ENCODE data around the gene SARDH. TPM values are rescaled to one million over a fixed set of nuclear protein-coding genes. Genes with fewer than 3 reads are reported as not detected.

SARDH gene
- total RNA-seq, 2 experiments from 2014 or later = 2.3 to 2.7 TPM

DNA sequence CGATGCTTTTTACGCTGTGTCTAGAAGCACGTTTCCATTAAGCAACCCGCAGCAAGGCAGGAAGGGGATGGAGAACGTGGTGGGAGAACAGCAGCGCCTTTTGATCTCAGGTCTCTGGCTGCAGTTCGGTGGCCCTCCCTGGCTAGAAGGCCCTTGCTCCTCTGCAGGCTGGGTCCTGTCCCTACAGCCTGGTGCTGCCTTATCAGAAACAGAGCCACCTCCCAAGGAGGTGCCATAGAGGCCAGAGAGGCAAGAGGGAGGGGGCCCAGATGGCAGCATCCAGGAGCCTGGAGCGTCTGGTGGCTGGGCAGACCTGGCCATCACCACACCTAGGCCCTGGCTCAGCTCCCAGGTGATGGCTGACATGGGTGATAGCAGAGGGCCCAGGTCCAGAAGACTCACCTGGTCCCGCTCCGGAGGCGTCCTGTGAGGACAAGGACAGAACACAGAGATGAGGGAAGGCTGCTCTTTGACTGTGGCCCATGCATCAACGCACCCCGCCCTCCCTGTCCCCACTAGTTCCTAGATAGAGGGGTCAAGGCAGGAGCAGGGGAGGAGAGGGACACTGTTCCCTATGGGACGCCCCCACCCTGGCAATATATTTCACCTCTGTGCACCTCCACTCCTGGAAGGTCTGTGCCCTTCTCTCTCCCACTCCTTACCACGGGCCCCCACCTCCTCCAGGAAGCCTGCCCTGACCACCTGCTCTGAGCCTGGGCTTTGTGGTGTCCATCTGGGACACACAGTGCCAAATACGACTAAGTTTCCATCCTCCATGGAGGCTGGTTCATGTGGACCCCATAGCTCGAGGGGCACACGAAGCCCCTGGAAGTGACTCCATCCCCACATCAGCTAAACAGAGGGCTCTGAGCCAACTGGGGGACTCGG lies 41.6 kb upstream of the SARDH start:
- Mint-ChIP-seq H3K36me3 (no peaks in the 10 kb centered on the region), H3K9me3 (no peaks in the 10 kb centered on the region), H3K4me1 (no peaks in the 10 kb centered on the region), H3K27ac (peak overlapping the region; percentile 23), H3K27me3 (no peaks in the 10 kb centered on the region), H3K4me3 (no peak overlapping the region)
- no peak for DNase-seq

DNA sequence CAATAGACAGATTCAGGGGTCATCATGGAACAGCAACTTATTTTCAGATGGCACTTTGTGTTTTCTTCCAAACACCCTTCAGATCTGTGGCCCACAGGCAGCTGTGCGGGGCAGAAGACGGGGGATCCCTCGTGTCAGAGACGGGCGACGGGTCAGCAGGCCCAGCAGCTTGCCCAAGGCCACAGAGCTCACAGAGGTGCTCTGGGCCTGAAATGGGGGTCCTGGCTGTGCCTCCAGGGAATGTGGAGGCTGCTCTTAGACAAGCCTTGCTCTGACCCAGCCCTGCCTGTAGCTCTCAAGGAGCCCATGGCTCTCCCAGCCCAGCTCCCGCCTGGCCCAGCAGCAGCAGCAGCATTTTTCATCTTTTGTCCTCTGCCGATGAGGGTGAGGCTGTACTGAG lies 40.9 kb upstream of the SARDH start:
- no peak for DNase-seq
- Mint-ChIP-seq H3K4me3 (no peak overlapping the region), H3K9me3 (no peaks in the 10 kb centered on the region), H3K27me3 (no peaks in the 10 kb centered on the region), H3K36me3 (no peaks in the 10 kb centered on the region), H3K4me1 (no peaks in the 10 kb centered on the region), H3K27ac (no peak overlapping the region)

DNA sequence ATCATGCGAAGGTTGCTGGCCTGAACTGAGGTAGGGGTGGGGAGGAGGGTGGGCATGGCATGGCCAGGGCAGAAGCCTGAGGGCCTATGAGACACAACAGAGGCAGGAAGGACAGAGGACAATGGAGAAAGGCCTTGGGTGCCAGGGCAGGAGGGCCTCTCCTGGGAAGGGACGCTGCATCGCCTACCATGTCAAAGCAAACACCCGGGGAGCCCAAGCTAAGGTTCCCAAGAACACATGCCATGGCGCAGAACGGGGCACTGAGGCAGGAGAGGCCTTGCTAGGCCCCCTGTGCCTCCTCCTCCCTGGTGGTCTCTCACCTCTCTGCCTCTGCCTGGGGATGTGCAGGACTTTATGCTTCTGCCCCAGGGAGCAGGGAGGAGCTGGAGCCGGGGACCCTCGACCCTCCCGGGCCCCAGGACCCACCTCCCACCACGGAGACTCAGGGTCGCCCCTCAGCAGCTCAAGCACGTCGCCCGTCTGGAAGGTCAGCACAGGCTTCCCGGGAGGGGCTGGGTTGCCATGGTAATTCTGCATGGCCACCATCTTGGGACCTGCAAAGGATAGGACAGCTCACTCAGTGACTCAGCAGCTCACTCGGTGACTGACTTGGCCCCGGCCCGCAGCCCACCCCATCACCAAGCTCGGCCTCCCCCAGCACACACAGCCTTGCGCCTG lies 40.3 kb upstream of the SARDH start:
- no peaks in the 10 kb centered on the region for H3K9me3 Mint-ChIP-seq
- DNase-seq = no peak
- no peak overlapping the region for H3K27ac Mint-ChIP-seq
- H3K27me3 Mint-ChIP-seq = no peaks in the 10 kb centered on the region
- no peak overlapping the region for H3K4me3 Mint-ChIP-seq
- no peaks in the 10 kb centered on the region for H3K4me1 Mint-ChIP-seq
- no peaks in the 10 kb centered on the region for H3K36me3 Mint-ChIP-seq

DNA sequence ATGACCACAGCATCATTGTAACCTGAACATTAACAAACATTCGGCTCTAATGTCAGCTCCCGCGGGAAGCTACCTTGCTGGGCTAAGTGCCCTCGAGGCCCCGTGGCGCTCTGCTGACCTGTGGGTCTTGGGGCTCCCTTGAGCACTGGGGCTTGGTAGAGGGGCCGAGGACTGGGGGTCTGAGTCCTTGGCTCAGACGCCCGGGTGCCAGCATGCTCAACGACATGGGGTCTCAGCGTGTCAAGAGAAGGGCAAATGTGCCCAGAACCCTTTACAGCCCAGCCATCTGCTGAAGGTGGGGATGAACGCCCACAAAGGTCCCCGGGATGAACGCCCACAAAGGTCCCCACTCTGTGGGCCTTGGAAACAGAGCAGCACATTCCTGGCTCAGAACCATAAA lies 39.7 kb upstream of the SARDH start:
- Mint-ChIP-seq H3K9me3 (no peaks in the 10 kb centered on the region), H3K27ac (no peak overlapping the region), H3K4me3 (no peak overlapping the region), H3K36me3 (no peaks in the 10 kb centered on the region), H3K27me3 (no peaks in the 10 kb centered on the region), H3K4me1 (no peaks in the 10 kb centered on the region)
- no peak for DNase-seq

DNA sequence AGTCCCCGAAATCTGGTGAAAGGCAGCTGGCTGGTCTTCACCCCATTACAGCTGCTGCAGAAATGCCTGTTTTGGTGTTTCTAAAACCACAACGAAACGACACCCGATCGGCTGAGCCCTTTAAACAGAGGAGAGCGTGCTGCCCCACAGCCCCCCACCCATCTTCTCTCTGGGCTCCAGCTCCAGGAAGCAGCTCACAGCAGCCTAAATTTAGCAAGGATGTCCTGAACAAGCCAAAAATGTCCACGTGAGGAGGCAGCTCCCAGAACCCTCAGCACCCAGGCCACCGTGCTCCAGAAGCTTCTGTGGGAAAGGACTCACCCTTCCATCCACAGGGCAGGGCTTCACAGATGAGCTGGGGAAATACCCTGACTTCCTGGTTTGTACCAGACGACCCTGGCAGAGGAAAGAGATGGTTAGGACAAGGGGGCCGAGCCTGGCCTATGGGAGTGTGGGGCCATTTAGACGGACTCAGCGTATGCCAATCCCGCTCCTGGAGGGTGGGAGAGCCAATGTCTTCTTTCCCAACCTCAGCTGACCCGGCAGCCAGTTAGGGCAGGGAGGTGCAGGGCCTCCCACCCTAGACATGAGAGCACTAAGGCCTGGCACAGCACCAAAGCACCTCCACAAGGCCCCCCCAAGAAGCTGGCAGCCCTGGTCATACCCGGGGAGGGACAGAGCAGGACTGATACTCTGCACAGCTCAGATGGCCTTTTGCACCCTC lies 39.1 kb upstream of the SARDH start:
- Mint-ChIP-seq H3K9me3 (no peaks in the 10 kb centered on the region), H3K27me3 (no peaks in the 10 kb centered on the region), H3K27ac (no peak overlapping the region), H3K4me3 (no peak overlapping the region), H3K36me3 (no peaks in the 10 kb centered on the region), H3K4me1 (no peaks in the 10 kb centered on the region)
- no peak for DNase-seq

DNA sequence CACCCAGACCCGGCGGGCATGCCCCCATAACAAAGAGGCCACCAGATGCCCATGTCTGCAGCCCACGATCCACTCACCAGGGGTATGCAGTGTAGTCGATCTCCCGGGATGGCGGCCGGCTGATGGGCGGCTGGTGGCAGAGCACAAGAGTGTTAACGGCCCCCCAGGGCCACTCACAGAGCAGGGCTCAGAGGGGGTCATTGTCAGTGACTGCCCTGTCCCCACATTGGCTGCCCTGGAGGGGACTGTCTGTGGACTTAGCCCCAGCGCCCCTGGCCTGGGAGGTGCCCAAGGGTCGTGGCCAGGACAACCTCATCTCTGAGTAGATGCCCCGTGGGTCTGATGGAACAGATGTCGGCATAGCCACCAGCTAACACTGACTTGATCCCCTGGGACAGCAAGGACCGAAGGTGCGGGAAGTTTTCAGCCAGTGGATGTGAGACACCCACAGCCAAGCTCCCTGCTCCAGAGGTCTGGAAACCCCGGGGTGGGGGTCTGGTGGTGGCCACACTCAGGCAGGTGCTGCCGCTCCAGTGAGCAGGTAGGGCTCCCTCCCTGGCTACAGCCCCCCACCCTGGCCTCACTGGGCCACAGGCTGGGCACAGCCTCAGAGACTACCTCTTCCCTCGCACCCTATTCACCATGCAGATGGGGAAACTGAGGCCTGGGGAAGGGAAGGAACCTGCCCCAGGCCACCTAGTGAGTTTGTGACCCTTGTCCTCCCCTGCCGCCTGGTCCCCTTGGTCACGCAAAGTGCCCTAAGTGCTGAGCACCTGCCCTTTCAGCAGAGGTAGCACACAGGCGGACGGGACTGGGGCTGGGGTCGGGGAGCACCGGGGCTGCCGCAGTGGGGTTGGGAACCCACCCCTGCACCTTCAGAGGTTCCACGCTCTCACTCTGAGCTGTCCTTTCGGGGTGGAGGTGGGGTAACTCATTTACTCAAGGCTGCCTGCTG lies 38.1 kb upstream of the SARDH start:
- no peak overlapping the region for H3K27ac Mint-ChIP-seq
- H3K4me3 Mint-ChIP-seq = no peak overlapping the region
- H3K27me3 Mint-ChIP-seq = no peaks in the 10 kb centered on the region
- no peaks in the 10 kb centered on the region for H3K4me1 Mint-ChIP-seq
- H3K9me3 Mint-ChIP-seq = no peaks in the 10 kb centered on the region
- DNase-seq = no peak
- H3K36me3 Mint-ChIP-seq = no peaks in the 10 kb centered on the region

DNA sequence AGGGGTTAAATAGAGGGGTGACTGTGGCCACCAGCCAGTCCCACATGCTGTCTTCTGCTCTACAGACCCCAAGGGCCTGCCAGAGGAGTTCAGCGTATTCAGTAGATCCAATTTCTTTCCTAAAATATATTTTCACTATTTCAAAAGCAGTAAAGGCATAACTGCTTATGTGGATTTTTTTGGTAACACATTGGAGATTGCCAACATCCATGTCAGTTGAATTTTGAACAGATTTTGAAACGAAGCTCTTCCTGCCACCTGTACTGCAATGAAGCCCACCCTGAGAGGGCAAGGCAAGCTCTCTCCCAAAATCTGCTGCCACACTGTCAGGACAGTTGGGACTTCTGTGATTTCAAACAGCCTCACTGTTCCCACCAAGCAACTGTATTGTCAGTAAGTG lies 37.1 kb upstream of the SARDH start:
- H3K36me3 Mint-ChIP-seq = no peaks in the 10 kb centered on the region
- H3K9me3 Mint-ChIP-seq = no peaks in the 10 kb centered on the region
- H3K27me3 Mint-ChIP-seq = no peaks in the 10 kb centered on the region
- H3K4me1 Mint-ChIP-seq = no peaks in the 10 kb centered on the region
- no peak for DNase-seq
- no peak overlapping the region for H3K27ac Mint-ChIP-seq
- H3K4me3 Mint-ChIP-seq = no peak overlapping the region

DNA sequence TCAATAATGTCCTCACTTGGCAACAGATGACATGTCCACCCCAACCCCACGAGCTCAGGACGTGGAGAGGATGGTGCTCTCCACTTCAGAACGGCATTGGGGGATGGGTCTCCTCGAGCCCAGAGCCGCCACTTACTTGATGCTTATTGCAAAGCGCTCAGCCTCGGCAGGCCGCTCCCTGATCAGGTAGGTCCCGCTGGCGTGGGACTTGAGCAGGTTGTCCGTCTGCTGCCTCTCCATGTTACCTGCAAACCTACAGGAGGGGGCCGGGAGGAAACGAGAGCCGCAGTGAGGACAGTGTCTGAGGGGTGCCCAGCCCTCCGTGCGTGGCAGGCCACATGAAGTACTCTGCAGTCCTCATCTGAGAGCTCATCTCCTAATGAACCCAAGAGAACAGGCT lies 36.6 kb upstream of the SARDH start:
- no peaks in the 10 kb centered on the region for H3K36me3 Mint-ChIP-seq
- no peak overlapping the region for H3K27ac Mint-ChIP-seq
- no peak for DNase-seq
- no peaks in the 10 kb centered on the region for H3K27me3 Mint-ChIP-seq
- no peaks in the 10 kb centered on the region for H3K9me3 Mint-ChIP-seq
- no peak overlapping the region for H3K4me3 Mint-ChIP-seq
- no peaks in the 10 kb centered on the region for H3K4me1 Mint-ChIP-seq

DNA sequence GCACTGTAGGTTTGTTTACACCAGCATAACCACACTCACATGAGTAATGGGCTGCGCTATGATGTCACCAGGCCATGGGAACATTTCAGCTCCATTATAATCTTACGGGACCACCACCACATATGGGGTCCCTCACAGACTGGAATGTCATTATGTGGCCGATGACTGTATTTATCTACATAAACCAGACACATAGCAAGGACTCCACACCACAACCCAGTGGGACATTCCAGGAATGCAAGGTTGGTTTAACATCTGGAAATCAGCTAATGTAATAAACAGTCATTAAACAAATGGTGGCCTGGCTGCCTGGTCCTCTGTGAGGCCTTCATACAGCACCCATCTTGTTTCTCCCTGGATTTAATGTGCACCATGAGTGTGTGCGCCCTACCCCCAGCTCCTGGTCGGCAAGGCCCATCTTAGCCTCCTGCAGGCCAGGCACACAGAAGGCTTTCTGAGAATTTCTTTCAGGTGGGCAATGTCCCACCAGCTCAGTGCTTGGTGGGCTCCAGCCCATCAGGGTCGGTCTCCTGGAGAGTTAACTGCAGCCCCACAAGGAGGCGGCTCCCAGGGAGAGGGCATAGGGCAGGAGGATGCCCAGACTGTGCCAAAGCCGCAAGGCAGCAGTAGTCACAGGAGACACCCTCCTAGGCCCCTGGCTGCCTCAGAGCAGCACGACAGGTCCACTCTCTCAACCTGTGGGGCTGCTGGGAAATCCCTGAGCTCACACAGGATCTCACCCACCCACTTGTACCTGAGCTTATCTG lies 35.9 kb upstream of the SARDH start:
- H3K4me1 Mint-ChIP-seq = no peaks in the 10 kb centered on the region
- H3K36me3 Mint-ChIP-seq = no peaks in the 10 kb centered on the region
- H3K27ac Mint-ChIP-seq = no peak overlapping the region
- DNase-seq = no peak
- no peaks in the 10 kb centered on the region for H3K27me3 Mint-ChIP-seq
- no peak overlapping the region for H3K4me3 Mint-ChIP-seq
- H3K9me3 Mint-ChIP-seq = no peaks in the 10 kb centered on the region

DNA sequence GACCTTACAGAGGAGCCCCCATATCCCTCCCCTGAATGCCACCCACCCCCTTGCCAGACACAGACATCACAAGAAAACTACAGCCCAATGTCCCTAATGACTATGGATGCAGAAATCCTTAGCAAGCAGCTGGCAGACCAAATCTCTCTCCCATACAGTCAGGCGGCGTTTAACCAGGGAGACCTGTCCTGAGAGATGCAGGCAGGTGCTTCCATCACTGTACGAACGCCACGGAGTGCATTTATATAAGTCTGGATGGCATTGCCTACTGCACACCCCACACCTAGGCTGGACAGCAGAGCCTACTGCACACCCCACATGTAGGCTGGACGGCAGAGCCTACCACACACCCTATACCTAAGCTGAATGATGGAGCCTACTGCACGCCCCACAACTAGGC lies 34.4 kb upstream of the SARDH start:
- no peaks in the 10 kb centered on the region for H3K27me3 Mint-ChIP-seq
- no peak overlapping the region for H3K4me3 Mint-ChIP-seq
- DNase-seq = no peak
- H3K27ac Mint-ChIP-seq = no peak overlapping the region
- H3K4me1 Mint-ChIP-seq = no peaks in the 10 kb centered on the region
- H3K36me3 Mint-ChIP-seq = peaks cover 4% of the 10 kb centered on the region
- H3K9me3 Mint-ChIP-seq = no peaks in the 10 kb centered on the region

DNA sequence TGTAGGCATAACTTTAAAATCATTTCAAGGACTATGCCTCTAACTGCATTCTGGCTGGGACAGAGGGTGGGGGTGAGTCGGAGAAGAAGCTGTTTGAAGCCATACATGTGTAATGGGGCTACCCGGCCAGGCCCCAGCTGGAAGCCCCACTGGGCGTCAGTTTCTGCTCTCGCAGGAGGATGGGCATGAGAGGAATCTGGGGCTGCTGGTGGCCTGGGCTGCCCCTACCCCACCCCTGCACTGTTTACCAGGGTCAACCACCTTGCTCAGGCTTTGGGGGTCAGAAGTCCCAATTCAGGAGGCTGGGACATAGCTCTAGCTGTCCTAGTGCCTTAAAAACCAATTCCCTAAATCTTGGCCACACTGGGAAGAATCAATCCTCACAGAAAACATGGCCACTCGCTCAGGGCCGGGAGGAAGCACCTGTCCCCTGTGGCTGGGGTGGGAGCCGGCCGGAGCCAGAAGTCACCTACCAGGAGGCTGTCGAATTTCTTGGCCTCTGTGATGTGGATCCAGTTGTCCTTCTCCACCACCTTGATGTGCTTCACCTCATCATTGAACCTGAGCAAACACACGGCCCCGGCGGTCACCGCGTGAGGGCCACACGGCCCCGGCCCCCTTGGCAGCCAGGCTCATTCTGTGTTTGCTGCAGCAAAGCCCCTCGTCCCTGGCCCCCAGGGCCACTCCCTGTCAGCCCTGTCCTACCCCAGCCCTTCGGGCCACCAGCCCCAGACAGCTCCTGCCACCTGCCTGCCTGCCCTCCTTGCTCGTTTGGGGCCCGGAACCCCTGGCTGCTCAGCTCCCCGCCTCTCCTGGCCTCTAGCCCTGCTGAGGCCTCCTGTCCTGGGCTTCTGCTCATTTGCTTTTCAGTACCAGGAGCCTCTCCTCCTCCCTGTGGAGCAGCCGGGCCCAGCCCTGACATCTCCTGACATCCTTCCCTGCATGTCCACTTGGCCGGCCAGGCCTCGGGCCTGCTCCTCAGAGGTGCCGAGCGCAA lies 33.6 kb upstream of the SARDH start:
- Mint-ChIP-seq H3K36me3 (peaks cover 6% of the 10 kb centered on the region), H3K9me3 (peaks cover 2% of the 10 kb centered on the region), H3K4me1 (no peaks in the 10 kb centered on the region), H3K27me3 (no peaks in the 10 kb centered on the region), H3K4me3 (no peak overlapping the region), H3K27ac (no peak overlapping the region)
- no peak for DNase-seq

DNA sequence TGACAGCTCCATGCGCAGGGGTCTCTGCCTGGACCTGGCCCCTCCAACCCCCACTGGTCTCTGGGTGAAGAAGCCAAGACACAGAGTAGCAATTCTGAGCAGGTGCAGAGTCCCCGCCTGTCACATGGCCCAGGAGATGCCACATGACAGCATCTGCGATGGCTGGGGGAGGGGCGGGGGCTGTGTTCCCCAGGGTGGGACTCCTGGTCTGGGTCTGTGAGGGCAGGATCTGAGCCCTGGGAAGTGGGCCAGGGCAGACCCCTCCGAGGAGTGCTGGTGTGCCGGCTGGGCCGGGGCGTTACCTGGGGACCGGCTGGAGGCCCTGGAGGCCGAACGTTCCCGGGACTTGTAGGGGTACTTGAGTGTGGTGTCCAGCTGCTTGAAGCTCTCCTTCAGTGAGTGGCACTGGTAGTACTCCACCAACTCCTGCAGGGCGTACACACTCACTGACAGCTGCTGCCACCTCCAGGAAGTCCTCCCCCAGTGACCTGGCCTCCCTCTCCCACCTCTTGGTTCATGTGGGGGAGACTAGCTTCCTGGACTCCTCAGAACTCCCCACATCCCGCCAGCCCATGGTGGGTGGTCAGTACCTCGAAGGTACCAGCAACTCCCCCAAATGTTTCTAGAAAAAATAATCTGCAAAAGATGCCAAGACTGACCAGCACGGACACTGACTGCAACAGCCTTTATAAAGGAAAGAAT lies 32.1 kb upstream of the SARDH start:
- Mint-ChIP-seq H3K4me3 (no peak overlapping the region), H3K4me1 (no peaks in the 10 kb centered on the region), H3K36me3 (peaks cover 8% of the 10 kb centered on the region), H3K27ac (no peak overlapping the region), H3K9me3 (peaks cover 7% of the 10 kb centered on the region), H3K27me3 (no peaks in the 10 kb centered on the region)
- no peak for DNase-seq

Data from activated naive CD8-positive, alpha-beta T cell treated with anti-CD3 and anti-CD28 coated beads for 36 hours (primary cell).